Measurements from ENCODE around the gene TMEM234.

The TMEM234 gene

DNA sequence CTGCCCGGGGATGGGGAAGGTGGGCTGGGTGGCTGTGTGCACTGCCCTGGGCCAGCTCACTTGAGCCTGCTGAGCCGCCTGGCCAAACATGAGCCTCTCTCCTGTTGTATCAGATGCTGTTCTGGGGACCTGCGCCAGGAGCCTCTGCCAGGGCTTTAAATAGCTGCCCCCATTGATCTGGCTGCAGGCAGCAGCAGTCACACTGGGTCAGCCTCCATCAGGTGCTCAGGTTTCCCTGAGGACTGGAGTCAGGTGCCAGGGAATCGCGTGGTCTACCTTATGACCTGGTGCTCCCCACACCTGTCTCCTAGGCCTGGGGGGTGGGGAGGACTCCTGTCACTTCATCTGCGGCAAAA lies 22.5 kb downstream of the TMEM234 start:
- no peak for DNase-seq (ENCODE audit: low spot score)

GRCh38 chr1:32199043-32199716 lies 23.0 kb downstream of the TMEM234 start:
- DNase-seq (ENCODE audit: low spot score): no peak

DNA sequence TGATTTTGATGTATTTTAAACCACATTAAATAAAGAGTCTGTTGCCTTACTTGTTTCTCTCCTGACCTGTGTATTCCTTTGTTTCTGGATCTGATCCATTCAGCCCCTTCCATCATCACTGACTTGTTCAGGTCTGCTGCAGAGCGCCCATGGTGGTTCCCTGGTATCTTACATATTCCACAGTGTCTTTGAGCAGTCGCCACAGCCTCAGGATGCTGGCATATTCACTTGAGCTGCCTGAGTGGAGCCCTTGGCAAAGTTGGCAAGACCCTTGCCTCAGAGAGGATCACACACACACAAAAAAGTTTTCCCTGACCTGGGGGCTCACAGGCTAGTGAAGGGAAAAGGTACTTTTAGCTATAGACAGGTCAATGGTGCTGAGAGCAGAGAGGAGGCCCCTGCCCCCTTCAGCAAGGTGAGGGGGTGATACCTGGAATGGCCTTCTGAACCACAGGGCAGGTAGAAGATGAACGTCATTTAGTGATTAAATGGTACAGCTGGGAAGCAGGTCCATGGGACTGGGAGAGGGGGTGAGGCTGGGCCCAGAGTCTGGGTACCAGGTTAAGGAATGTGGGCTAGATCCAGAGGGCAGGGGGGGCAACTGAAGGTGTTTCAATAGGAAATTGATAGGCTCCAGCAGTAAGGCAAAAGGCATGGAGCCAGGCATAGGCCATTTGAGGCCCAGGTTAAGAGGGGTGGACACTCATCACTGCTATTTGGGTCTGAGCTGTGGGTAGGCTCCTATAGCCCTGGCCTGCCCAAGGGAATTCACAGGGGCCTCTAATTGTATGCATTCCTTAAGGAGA lies 23.7 kb downstream of the TMEM234 start:
- DNase-seq (ENCODE audit: low spot score): no peak

DNA sequence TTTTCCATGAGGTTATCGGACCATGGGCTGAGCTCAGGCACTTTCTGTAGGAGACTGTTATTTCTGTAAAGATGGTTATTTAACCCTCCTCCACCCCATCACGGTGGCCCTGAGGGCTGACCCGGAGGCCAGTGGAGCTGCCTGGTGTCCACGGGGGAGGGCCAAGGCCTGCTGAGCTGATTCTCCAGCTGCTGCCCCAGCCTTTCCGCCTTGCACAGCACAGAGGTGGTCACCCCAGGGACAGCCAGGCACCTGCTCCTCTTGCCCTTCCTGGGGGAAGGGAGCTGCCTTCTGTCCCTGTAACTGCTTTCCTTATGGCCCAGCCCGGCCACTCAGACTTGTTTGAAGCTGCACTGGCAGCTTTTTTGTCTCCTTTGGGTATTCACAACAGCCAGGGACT lies 24.3 kb downstream of the TMEM234 start:
- DNase-seq (ENCODE audit: low spot score): no peak

- DNase-seq (ENCODE audit: low spot score): no peak
These were observed 25.1 kb downstream of the TMEM234 start for GRCh38 chr1:32197074-32197473.

DNA sequence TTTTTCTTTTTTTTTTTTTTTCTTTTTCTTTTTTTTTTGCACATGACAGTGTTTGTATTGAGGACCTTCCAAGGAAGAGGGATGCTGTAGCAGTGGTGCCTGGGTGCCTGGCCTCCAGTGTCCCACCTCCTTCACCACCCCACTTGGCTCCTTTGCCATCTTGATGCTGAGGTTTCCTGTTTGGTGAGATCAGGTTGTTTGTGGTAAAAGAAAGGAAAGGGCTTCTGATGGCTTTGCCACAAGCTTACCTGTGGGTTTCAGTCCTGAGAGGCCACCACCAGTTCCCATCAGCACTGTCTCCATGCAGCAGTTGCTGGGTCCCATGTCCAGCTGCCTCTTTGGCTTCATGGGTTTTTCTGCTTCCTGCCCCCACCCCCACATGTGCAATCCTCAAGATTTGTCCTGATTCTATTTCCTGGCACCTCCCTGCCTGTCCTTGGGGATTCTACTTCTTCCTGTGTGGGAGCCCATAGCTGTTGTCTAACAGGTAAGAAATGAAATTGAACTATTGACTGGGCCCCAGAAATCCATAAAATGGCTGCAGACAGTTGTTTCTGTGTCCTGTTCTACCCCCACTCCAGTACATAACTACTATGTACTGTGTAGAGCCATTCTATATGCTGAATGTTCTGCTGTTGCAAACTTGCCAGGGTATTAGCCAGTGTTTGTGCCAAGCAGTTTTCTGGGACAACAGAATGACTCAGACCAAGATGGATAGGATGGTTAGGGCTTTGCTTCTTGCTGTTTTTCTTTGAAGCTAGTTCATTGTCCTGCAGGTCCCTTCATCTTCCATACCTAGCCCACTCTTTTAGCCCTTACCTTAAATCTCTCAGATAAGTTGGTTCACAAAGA lies 26.0 kb downstream of the TMEM234 start:
- DNase-seq (ENCODE audit: low spot score): no peak

GRCh38 chr1:32195531-32195930 lies 26.6 kb downstream of the TMEM234 start:
- no peak for DNase-seq (ENCODE audit: low spot score)

GRCh38 chr1:32194984-32195383 lies 27.2 kb downstream of the TMEM234 start:
- no peak for DNase-seq (ENCODE audit: low spot score)

GRCh38 chr1:32192220-32192948 lies 29.8 kb downstream of the TMEM234 start:
- DNase-seq (ENCODE audit: low spot score): no peak

DNA sequence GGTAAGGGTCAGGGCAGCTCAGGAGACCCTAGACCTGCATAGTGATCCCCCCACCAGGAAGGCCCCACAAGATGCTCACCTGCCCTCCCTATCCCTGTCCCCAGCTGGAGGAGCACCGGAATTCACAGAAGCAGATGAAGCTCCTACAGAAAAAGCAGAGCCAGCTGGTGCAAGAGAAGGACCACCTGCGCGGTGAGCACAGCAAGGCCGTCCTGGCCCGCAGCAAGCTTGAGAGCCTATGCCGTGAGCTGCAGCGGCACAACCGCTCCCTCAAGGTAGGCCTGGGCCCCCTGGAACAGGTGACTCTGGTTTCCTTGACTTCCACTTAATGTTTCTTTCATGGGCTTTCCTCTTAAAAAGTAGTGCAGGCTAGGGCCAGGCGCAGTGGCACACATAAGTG lies 34.3 kb downstream of the TMEM234 start:
- no peak for DNase-seq (ENCODE audit: low spot score)

DNA sequence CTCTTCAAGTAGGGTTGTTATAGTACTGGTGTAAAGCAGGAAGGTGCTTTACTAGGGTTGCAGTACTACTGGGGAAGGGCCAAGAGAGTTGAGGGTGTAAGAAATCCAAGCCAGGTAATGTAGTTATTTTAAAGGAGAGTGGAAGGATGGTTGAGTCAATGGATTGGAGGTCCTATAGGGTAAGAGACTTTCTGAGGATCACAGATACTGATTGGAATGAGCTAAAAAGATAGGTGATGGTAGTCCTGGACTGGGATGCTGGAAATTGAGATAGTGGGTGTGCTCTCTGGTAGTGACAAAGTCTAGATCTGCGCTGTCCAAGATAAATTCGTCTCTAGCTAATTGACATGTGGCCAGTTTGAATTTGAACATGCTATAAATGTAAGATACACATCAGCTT lies 35.7 kb downstream of the TMEM234 start:
- no peak for DNase-seq (ENCODE audit: low spot score)

- DNase-seq (ENCODE audit: low spot score): no peak
These were observed 36.1 kb downstream of the TMEM234 start for GRCh38 chr1:32186077-32186476.

DNA sequence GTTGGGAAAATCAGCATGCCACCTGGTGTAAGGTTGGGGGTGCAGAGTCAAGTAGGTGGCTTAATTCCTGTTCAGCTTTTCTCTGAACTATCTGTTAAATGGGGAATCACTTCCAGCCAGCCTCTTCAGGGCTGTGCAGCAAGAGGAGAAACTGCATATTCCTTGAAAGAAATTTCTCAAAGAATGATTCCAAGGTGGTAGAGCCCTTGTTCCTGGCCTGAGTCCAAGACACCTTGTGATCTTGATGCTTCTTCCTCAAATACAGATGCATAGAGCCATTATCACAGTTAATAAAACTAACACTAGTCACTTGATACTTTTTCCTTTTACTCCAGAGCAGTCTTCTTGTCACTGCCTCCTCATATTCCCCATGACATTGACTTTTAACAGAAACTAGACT lies 37.5 kb downstream of the TMEM234 start:
- DNase-seq (ENCODE audit: low spot score): no peak

DNA sequence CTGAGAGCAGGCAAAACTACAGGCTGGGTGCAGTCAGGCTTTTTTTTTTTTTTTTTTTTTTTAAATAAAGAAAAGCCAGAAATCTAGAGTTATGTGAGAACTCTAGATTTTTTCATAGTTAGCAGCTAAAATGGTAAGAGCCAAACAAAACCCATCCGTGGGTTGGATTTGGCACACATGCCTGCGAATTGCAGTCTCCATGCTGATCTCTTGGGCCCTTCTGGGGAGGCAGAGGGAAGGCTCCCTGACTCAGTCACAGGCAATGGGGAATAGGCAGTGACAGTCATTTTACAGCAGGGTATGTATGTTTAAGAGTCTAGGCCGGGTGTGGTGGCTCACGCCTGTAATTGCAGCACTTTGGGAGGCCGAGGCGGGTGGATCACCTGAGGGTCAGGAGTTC lies 40.1 kb downstream of the TMEM234 start:
- DNase-seq (ENCODE audit: low spot score): no peak

GRCh38 chr1:32181563-32181962 lies 40.6 kb downstream of the TMEM234 start:
- DNase-seq (ENCODE audit: low spot score): no peak

GRCh38 chr1:32181065-32181464 lies 41.1 kb downstream of the TMEM234 start:
- DNase-seq (ENCODE audit: low spot score): no peak

- no peak for DNase-seq (ENCODE audit: low spot score)
These were observed 41.7 kb downstream of the TMEM234 start for GRCh38 chr1:32180186-32181060.

GRCh38 chr1:32179443-32180185 lies 42.5 kb downstream of the TMEM234 start, which contains the start of gene TXLNA:
TSS of gene TXLNA (plus strand) at chr1:32179675. CDS start at chr1:32180346, 671 bp downstream.
- DNase-seq (ENCODE audit: low spot score): peak; percentile 87

GRCh38 chr1:32179193-32179442 lies 43.0 kb downstream of the TMEM234 start:
- DNase-seq (ENCODE audit: low spot score): no peak

DNA sequence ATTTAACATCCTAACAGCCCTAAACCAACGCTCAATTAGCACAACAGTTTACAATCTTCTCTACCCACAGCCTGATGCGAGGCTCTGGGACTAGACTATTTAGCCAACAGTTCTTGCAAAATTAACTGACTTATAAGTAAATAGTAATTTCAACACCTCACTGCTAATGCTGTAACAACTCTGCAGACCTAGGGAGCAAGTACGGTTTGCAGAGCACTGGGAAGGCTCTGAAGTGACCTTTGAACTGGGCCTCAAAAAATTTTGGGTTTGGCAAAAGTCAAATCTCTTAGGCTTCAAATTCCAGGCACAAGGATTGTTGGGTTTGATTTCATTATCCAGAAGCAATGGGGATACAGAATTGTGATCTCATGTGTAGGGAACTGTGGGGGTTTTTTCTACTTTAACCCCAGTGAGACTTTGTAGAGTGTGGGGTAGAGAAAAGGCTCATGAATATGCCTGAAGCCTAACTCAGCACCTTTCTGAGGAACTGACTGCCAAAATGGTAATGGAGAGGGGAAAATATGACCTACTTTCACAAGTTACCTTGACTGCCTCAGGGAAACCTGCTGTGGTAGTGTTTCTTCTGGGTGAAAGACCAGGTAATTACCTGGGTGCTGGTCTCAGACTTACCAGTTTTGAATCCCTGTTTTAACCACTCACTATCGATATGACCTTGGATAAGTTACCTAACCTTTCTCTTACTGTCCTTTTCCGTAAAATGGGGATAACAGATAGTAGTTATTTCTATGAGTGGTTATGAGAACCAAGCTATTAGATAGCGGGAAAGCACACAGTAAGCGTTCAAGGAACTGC lies 43.6 kb downstream of the TMEM234 start:
- DNase-seq (ENCODE audit: low spot score): no peak

Data from CD4-positive, alpha-beta T cell treated with Interleukin-15 for 4 hours (primary cell).